DND-41 (cell line): ENCODE measurements around the gene KBTBD3.

Experiments used
- ATAC-seq: fragments of 200-7000 bp; cut with Tn5 transposase; 3 replicates; pipeline ENCODE4 v1.9.1; 2021; ENCODE audit warnings: low read depth; ENCODE audit not compliant: insufficient read depth
- DNase-seq: peaks from one replicate; pipeline ENCODE4 v3.0.0-alpha.2; 2020
- H2AFZ ChIP-seq: 2 replicates; pipeline ENCODE4 v1.6.0; 2012; ENCODE audit warnings: low read depth, low read length
- H3K27ac ChIP-seq: 2 replicates; pipeline ENCODE4 v1.5.1; 2012; ENCODE audit warnings: low read length, inconsistent platforms
- H3K27me3 ChIP-seq: fragments of 200-600 bp; sonication (generic); 2 replicates; pipeline ENCODE4 v1.6.0; 2012; ENCODE audit warnings: low read length, mild to moderate bottlenecking, inconsistent platforms; ENCODE audit not compliant: insufficient read depth, poor library complexity
- H3K36me3 ChIP-seq: 2 replicates; pipeline ENCODE4 v1.5.1; 2012; ENCODE audit warnings: low read length, inconsistent platforms; ENCODE audit not compliant: insufficient read depth
- H3K4me1 ChIP-seq: 2 replicates; pipeline ENCODE4 v1.5.1; 2012; ENCODE audit warnings: mild to moderate bottlenecking, low read length; ENCODE audit not compliant: insufficient read depth
- H3K4me2 ChIP-seq: 2 replicates; pipeline ENCODE4 v1.6.0; 2012; ENCODE audit warnings: mild to moderate bottlenecking, moderate library complexity, low read length, inconsistent platforms; ENCODE audit not compliant: insufficient read depth
- H3K4me3 ChIP-seq, 2 experiments: fragments of 200-600 bp in 1 of 2; shearing (Covaris generic) in 1 of 2; 2 replicates each; pipeline ENCODE4 v1.5.1; 2012 to 2016; ENCODE audit warnings: inconsistent platforms in 2 of 2, low read length in 2 of 2, mild to moderate bottlenecking in 2 of 2, low read depth in 1 of 2, moderate library complexity in 1 of 2
- H3K79me2 ChIP-seq: 2 replicates; pipeline ENCODE4 v1.6.0; 2012; ENCODE audit warnings: low read length, inconsistent platforms; ENCODE audit not compliant: insufficient read depth
- H3K9ac ChIP-seq: 2 replicates; pipeline ENCODE4 v1.6.0; 2012; ENCODE audit warnings: low read depth, mild to moderate bottlenecking, inconsistent platforms, low read length, moderate library complexity
- H3K9me3 ChIP-seq: 2 replicates; pipeline ENCODE4 v1.5.1; 2012; ENCODE audit warnings: low read length, moderate library complexity, mild to moderate bottlenecking, inconsistent platforms; ENCODE audit not compliant: insufficient read depth, severe bottlenecking
- H4K20me1 ChIP-seq: 2 replicates; pipeline ENCODE4 v1.6.0; 2012; ENCODE audit warnings: low read length; ENCODE audit not compliant: insufficient read depth
- EZH2 ChIP-seq: IDR thresholded peaks from 3 replicates; pipeline ENCODE4 v1.6.1; 2012; ENCODE audit warnings: borderline replicate concordance, low read depth, mild to moderate bottlenecking, moderate library complexity, low read length, inconsistent platforms; ENCODE audit not compliant: severe bottlenecking
- TF ChIP-seq, protein P1 (sequence below): IDR thresholded peaks from 2 replicates; pipeline ENCODE4 v1.5.1; 2012; ENCODE audit warnings: borderline replicate concordance, low read length, moderate library complexity, mild to moderate bottlenecking; ENCODE audit not compliant: poor library complexity, severe bottlenecking; ENCODE audit errors: extremely low read depth

Gene KBTBD3

DNA sequence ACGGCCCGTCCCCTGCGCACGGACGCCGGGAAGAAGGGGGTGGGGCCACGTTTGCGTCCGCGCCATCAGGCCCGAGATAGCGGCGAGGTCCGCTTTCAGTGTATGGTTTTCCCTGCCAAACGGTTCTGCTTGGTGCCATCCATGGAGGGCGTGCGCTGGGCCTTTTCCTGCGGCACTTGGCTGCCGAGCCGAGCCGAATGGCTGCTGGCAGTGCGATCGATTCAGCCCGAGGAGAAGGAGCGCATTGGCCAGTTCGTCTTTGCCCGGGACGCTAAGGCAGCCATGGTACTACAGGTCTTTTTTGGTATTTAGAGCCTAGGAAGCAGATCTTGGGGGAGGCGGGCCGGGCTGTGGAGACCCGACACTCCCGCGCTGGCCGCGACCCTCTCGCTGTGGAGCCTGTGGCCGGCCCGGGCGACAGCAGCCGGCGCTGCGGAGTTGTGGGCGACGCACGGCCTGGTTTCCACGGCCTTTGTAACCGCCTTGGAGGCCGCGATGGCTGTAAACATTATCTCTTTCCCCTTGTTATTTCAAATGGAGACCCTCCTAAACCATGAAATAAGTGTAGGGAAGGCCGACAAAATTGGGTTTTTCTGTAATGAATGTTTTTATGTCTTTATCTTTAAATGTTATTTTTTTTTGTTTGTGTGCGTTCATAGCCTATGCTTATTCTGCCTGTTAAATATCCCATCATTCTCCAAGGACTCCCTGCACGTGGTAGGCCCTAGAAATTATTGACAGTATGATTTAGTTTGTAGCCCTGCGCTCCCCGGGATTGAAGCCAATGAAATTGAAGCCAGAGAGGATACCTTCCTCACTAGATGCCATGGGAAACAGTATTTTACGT, 685 bp upstream of the KBTBD3 start, which contains the start of gene AASDHPPT:
Gene AASDHPPT (plus strand): TSS at position 54 of the 847 bp plus-strand sequence. CDS start 49 bp downstream, at position 103.
- Histone ChIP-seq H3K9me3 (no peaks in the 10 kb centered on the region), H3K36me3 (peaks cover 31% of the 10 kb centered on the region), H3K4me3 (peak within 1 kb of the TSS; percentile 86 to 95), H3K27me3 (no peaks in the 10 kb centered on the region), H3K4me1 (peaks cover 54% of the 10 kb centered on the region), H2AFZ (peak within 1 kb of the TSS; percentile 100), H3K4me2 (peak within 1 kb of the TSS; percentile 80), H3K9ac (peak within 1 kb of the TSS; percentile 97), H4K20me1 (peaks cover 10% of the 10 kb centered on the region; the same call in 1 of the 2 replicates), H3K27ac (peak within 1 kb of the TSS; percentile 100), H3K79me2 (peaks cover 65% of the 10 kb centered on the region)
- ATAC-seq = peak; percentile 16
- no peak for TF ChIP-seq EZH2
- TF ChIP-seq, protein P1, sequence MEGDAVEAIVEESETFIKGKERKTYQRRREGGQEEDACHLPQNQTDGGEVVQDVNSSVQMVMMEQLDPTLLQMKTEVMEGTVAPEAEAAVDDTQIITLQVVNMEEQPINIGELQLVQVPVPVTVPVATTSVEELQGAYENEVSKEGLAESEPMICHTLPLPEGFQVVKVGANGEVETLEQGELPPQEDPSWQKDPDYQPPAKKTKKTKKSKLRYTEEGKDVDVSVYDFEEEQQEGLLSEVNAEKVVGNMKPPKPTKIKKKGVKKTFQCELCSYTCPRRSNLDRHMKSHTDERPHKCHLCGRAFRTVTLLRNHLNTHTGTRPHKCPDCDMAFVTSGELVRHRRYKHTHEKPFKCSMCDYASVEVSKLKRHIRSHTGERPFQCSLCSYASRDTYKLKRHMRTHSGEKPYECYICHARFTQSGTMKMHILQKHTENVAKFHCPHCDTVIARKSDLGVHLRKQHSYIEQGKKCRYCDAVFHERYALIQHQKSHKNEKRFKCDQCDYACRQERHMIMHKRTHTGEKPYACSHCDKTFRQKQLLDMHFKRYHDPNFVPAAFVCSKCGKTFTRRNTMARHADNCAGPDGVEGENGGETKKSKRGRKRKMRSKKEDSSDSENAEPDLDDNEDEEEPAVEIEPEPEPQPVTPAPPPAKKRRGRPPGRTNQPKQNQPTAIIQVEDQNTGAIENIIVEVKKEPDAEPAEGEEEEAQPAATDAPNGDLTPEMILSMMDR = peak; percentile 17
- DNase-seq = peak; percentile 11

DNA sequence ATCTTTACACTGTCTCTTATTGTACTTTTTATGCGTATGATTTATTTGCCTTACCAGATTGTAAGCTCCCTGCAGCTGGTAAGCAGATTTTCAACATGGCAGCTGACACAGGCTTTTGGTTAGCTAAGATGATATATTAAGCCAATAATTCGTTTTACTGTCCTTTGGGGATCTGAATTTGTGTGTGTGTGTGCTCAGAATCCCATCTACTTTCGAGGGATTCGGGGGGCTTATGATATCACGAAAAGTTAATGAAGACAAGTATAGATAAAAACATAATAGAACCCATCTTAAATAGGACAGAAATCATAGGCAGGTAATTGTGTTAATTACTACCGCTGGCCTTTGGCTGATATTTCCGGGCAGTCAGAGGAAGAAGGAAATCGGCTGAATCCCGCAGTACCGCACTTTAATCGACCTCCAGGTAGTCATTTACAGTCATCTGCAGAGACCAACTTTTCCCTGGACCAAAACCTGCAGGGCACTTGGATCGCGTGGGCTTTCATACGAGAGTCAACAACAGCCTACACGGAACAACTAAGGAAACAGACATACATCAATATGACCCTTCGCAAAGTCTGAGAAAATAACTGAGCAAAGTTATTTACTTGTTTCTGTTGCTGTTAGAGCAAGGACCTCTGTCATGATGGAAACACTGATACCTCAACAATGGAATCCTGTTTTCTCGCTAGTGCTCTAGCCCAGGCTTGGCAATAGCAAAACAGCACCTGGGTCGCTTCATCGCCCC, 802 bp downstream of the KBTBD3 start:
- no peak for DNase-seq
- TF ChIP-seq EZH2 = no peak
- TF ChIP-seq, protein P1 = no peak

DNA sequence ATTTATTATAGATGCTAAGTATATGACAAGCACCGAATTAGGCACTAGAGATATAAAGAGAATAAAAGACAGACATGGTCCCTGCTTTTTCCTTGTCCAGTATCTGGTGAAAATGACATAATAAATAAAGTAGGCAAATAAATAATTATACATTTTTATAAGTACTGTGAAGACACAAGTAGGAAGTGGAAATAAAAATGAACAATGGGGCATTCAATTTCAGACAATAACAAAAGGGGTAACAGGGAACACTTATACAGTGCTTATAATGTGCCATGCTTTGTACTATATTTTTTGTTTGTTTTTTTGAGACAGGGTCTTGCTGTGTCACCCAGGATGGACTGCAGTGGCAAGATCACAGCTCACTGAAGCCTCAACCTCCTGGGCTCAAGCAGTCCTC, 4.3 kb downstream of the KBTBD3 start:
- no peaks in the 10 kb centered on the region for H3K36me3 ChIP-seq
- H3K4me3 ChIP-seq = no peak overlapping the region
- no peak overlapping the region for H3K4me2 ChIP-seq
- TF ChIP-seq, protein P1 = no peak
- TF ChIP-seq EZH2 = no peak
- H2AFZ ChIP-seq = no peak overlapping the region
- ATAC-seq (no peak), DNase-seq (no peak)
- H3K79me2 ChIP-seq = peaks cover 17% of the 10 kb centered on the region
- no peak overlapping the region for H3K9ac ChIP-seq
- H3K27ac ChIP-seq = no peak overlapping the region
- peaks cover 14% of the 10 kb centered on the region for H3K4me1 ChIP-seq
- no peaks in the 10 kb centered on the region for H4K20me1 ChIP-seq
- H3K27me3 ChIP-seq = no peaks in the 10 kb centered on the region
- no peaks in the 10 kb centered on the region for H3K9me3 ChIP-seq

More for the DNA sequence above, 802 bp downstream of the KBTBD3 start:
- Histone ChIP-seq H3K4me2 (peak overlapping the region; percentile 77), H3K27me3 (no peaks in the 10 kb centered on the region), H3K9ac (peak overlapping the region; percentile 63), H3K4me1 (peaks cover 44% of the 10 kb centered on the region), H3K36me3 (peaks cover 20% of the 10 kb centered on the region), H3K4me3 (peak overlapping the region; percentile 38 to 81; a peak in 3 of 4 replicates), H4K20me1 (peaks cover 7% of the 10 kb centered on the region; the same call in 1 of the 2 replicates), H3K79me2 (peaks cover 52% of the 10 kb centered on the region), H3K9me3 (no peaks in the 10 kb centered on the region), H3K27ac (peak overlapping the region; percentile 83), H2AFZ (peak overlapping the region; percentile 87)
- no peak for ATAC-seq
